WTC11 (cell line): ENCODE measurements around the gene CAPN14. TPM values are rescaled to one million over a fixed set of nuclear protein-coding genes. Genes with fewer than 3 reads are reported as not detected.

Experiments
- ATAC-seq: fragments of 200-7000 bp; cut with Tn5 transposase; 2 replicates; pipeline ENCODE4 v1.10.0; 2021; ENCODE audit warnings: mild to moderate bottlenecking, moderate library complexity
- CTCF ChIA-PET: fragments of 300-600 bp; sonication (Branson Sonifier 250); formaldehyde crosslinking; loops from one replicate; lab custom pipeline; 2021; ENCODE audit warnings: antibody characterized with exemption; lab: Charles Lee
- POLR2A ChIA-PET: fragments of 350-600 bp; sonication (Branson Sonifier 250); formaldehyde crosslinking; loops from one replicate; lab custom pipeline; 2021; ENCODE audit warnings: antibody characterized with exemption; lab: Charles Lee
- DNase-seq: peaks from one replicate; pipeline ENCODE4 v3.0.0; 2021; ENCODE audit warnings: low spot score
- H3K27ac Mint-ChIP-seq: 2 replicates; pipeline ENCODE4 v1.8.0; 2021; ENCODE audit warnings: mixed read lengths
- H3K27me3 Mint-ChIP-seq: 2 replicates; pipeline ENCODE4 v1.8.0; 2021; ENCODE audit warnings: low read depth, mild to moderate bottlenecking, moderate library complexity, mixed read lengths
- H3K36me3 Mint-ChIP-seq: 2 replicates; pipeline ENCODE4 v1.8.0; 2021; ENCODE audit warnings: mixed read lengths
- H3K4me1 Mint-ChIP-seq: 2 replicates; pipeline ENCODE4 v1.8.0; 2022; ENCODE audit warnings: mixed read lengths
- H3K4me3 Mint-ChIP-seq: 2 replicates; pipeline ENCODE4 v1.8.0; 2021; ENCODE audit warnings: mild to moderate bottlenecking, moderate library complexity, mixed read lengths
- H3K9me3 Mint-ChIP-seq: 2 replicates; pipeline ENCODE4 v1.8.0; 2021; ENCODE audit warnings: mixed read lengths
- ATF1 ChIP-seq: sonication (generic); formaldehyde crosslinking; IDR thresholded peaks from 2 replicates; pipeline ENCODE4 v1.8.1; 2023; ENCODE audit warnings: mild to moderate bottlenecking, moderate library complexity, missing genetic modification reagents
- CREM ChIP-seq: sonication (generic); formaldehyde crosslinking; IDR thresholded peaks from 2 replicates; pipeline ENCODE4 v1.8.1; 2022; ENCODE audit warnings: mild to moderate bottlenecking, missing genetic modification reagents, moderate library complexity
- ESRRA ChIP-seq: sonication (generic); formaldehyde crosslinking; IDR thresholded peaks from 2 replicates; pipeline ENCODE4 v1.8.1; 2022; ENCODE audit warnings: mild to moderate bottlenecking, missing genetic modification reagents, borderline replicate concordance
- NFE2L1 ChIP-seq: sonication (generic); formaldehyde crosslinking; IDR thresholded peaks from 2 replicates; pipeline ENCODE4 v1.8.1; 2023; ENCODE audit warnings: missing genetic modification reagents
- NFYB ChIP-seq: sonication (generic); formaldehyde crosslinking; conservative IDR thresholded peaks from 2 replicates; pipeline ENCODE4 v1.8.0; 2022; ENCODE audit warnings: low read depth, missing genetic modification reagents
- OVOL2 ChIP-seq: fragments of 250-450 bp; sonication (Bioruptor Pico); IDR thresholded peaks from 2 replicates; pipeline ENCODE4 v1.9.0; 2021; ENCODE audit warnings: mild to moderate bottlenecking, borderline replicate concordance
- SOX15 ChIP-seq: fragments of 250-450 bp; sonication (Bioruptor Pico); IDR thresholded peaks from 2 replicates; pipeline ENCODE4 v1.9.0; 2021; ENCODE audit warnings: mild to moderate bottlenecking
- SP1 ChIP-seq: sonication (generic); formaldehyde crosslinking; conservative IDR thresholded peaks from 2 replicates; pipeline ENCODE4 v1.8.1; 2022; ENCODE audit warnings: missing genetic modification reagents
- ZNF121 ChIP-seq: sonication (generic); formaldehyde crosslinking; IDR thresholded peaks from 2 replicates; pipeline ENCODE4 v1.8.0; 2023; ENCODE audit warnings: missing genetic modification reagents
- ZNF232 ChIP-seq: sonication (generic); formaldehyde crosslinking; IDR thresholded peaks from 2 replicates; pipeline ENCODE4 v1.8.0; 2022; ENCODE audit warnings: mild to moderate bottlenecking, missing genetic modification reagents
- ZNF423 ChIP-seq: fragments of 250-450 bp; sonication (Bioruptor Pico); IDR thresholded peaks from 2 replicates; pipeline ENCODE4 v2.1.2; 2022; ENCODE audit warnings: mild to moderate bottlenecking, moderate library complexity
- total RNA-seq: library from RNA; stranded (reverse); gene quantifications from 3 replicates; pipeline ENCODE4 v1.2.3, GENCODE V29; 2021
- TF ChIP-seq, protein P1 (sequence below): fragments of 250-450 bp; sonication (Bioruptor Pico); IDR thresholded peaks from 2 replicates; pipeline ENCODE4 v2.1.2; 2022; ENCODE audit warnings: mild to moderate bottlenecking, moderate library complexity
- TF ChIP-seq, protein P2 (sequence below): fragments of 250-450 bp; sonication (Bioruptor Pico); conservative IDR thresholded peaks from 2 replicates; pipeline ENCODE4 v1.9.0; 2021; ENCODE audit warnings: mild to moderate bottlenecking
- TF ChIP-seq, protein P3 (sequence below): sonication (generic); formaldehyde crosslinking; IDR thresholded peaks from 2 replicates; pipeline ENCODE4 v1.8.1; 2023; ENCODE audit warnings: mild to moderate bottlenecking, missing genetic modification reagents, borderline replicate concordance
- TF ChIP-seq, protein P4 (sequence below): sonication (generic); formaldehyde crosslinking; IDR thresholded peaks from 2 replicates; pipeline ENCODE4 v1.8.1; 2023; ENCODE audit warnings: mild to moderate bottlenecking, missing genetic modification reagents, moderate library complexity
- TF ChIP-seq, protein P5 (sequence below): sonication (generic); formaldehyde crosslinking; IDR thresholded peaks from 2 replicates; pipeline ENCODE4 v1.8.0; 2022; ENCODE audit warnings: mild to moderate bottlenecking, missing genetic modification reagents
- TF ChIP-seq, protein P6 (sequence below): sonication (generic); formaldehyde crosslinking; IDR thresholded peaks from 2 replicates; pipeline ENCODE4 v1.8.0; 2023; ENCODE audit warnings: missing genetic modification reagents, mild to moderate bottlenecking, borderline replicate concordance

Gene CAPN14
- total RNA-seq, 1 experiment from 2014 or later: 0.11 TPM

DNA sequence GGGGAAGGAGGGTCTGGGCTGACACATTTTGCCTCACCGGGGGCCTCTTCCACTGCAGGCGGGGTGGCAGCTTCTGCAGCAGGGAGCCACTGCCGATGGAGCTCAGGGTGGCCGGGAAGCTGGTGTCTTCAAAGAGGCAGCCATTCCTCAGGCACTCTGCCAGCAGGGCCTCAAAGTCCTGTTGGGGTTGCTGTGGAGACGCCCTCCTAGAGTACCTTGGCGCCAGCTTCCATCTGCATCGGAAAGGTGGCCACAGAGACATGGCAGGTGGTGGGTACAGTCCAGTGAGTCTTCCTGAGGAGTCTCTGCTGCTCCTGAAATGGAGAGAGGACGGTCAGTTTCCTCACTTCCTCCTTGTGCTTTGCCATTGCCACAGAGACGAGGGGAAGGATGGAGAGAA, 12.1 kb downstream of the CAPN14 start:
- TF ChIP-seq, protein P1, sequence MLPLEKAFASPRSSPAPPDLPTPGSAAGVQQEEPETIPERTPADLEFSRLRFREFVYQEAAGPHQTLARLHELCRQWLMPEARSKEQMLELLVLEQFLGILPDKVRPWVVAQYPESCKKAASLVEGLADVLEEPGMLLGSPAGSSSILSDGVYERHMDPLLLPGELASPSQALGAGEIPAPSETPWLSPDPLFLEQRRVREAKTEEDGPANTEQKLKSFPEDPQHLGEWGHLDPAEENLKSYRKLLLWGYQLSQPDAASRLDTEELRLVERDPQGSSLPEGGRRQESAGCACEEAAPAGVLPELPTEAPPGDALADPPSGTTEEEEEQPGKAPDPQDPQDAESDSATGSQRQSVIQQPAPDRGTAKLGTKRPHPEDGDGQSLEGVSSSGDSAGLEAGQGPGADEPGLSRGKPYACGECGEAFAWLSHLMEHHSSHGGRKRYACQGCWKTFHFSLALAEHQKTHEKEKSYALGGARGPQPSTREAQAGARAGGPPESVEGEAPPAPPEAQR: no peak
- TF ChIP-seq ZNF232 (CRISPR knock-in tag) (no peak), ZNF423 (CRISPR knock-in tag) (no peak), CREM (CRISPR knock-in tag) (no peak), SP1 (CRISPR knock-in tag) (no peak), NFYB (CRISPR knock-in tag) (no peak), ESRRA (CRISPR knock-in tag) (no peak), ATF1 (CRISPR knock-in tag) (no peak), OVOL2 (CRISPR knock-in tag) (no peak), SOX15 (CRISPR knock-in tag) (no peak), NFE2L1 (CRISPR knock-in tag) (no peak), ZNF121 (CRISPR knock-in tag) (no peak)
- TF ChIP-seq, protein P2, sequence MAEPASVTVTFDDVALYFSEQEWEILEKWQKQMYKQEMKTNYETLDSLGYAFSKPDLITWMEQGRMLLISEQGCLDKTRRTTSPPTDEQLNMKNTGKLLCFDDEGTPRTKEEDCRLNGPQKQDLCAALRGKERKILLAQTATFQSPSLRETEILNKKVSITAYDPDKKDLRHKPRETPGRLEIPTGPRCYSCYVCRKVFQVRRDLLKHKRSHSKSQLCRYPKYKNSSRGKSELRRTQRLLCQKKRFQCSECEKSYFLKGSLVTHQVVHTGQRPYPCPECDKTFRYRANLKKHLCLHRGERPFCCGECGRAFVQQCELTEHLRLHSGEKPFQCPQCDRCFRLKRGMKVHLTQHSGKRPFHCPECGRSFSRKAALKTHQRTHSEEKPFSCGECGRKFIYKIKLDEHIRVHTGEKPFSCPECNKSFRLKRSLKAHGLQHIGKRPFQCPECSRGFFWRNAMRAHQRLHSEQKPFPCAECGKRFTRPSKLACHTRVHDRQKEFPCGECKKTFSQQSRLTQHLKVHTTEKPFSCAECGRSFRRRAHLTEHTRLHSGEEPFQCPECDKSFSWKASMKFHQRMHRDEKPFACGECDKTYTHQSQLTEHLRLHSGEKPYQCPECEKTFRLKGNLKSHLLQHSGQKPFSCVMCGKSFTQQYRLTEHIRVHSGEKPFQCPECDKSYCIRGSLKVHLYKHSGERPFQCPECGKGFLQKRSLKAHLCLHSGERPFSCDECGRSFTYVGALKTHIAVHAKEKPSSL (CRISPR knock-in tag): no peak
- TF ChIP-seq, protein P3, sequence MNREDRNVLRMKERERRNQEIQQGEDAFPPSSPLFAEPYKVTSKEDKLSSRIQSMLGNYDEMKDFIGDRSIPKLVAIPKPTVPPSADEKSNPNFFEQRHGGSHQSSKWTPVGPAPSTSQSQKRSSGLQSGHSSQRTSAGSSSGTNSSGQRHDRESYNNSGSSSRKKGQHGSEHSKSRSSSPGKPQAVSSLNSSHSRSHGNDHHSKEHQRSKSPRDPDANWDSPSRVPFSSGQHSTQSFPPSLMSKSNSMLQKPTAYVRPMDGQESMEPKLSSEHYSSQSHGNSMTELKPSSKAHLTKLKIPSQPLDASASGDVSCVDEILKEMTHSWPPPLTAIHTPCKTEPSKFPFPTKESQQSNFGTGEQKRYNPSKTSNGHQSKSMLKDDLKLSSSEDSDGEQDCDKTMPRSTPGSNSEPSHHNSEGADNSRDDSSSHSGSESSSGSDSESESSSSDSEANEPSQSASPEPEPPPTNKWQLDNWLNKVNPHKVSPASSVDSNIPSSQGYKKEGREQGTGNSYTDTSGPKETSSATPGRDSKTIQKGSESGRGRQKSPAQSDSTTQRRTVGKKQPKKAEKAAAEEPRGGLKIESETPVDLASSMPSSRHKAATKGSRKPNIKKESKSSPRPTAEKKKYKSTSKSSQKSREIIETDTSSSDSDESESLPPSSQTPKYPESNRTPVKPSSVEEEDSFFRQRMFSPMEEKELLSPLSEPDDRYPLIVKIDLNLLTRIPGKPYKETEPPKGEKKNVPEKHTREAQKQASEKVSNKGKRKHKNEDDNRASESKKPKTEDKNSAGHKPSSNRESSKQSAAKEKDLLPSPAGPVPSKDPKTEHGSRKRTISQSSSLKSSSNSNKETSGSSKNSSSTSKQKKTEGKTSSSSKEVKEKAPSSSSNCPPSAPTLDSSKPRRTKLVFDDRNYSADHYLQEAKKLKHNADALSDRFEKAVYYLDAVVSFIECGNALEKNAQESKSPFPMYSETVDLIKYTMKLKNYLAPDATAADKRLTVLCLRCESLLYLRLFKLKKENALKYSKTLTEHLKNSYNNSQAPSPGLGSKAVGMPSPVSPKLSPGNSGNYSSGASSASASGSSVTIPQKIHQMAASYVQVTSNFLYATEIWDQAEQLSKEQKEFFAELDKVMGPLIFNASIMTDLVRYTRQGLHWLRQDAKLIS (CRISPR knock-in tag): no peak
- TF ChIP-seq, protein P4, sequence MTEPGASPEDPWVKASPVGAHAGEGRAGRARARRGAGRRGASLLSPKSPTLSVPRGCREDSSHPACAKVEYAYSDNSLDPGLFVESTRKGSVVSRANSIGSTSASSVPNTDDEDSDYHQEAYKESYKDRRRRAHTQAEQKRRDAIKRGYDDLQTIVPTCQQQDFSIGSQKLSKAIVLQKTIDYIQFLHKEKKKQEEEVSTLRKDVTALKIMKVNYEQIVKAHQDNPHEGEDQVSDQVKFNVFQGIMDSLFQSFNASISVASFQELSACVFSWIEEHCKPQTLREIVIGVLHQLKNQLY (CRISPR knock-in tag): no peak
- TF ChIP-seq, protein P5, sequence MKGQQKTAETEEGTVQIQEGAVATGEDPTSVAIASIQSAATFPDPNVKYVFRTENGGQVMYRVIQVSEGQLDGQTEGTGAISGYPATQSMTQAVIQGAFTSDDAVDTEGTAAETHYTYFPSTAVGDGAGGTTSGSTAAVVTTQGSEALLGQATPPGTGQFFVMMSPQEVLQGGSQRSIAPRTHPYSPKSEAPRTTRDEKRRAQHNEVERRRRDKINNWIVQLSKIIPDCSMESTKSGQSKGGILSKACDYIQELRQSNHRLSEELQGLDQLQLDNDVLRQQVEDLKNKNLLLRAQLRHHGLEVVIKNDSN (CRISPR knock-in tag): no peak
- TF ChIP-seq, protein P6, sequence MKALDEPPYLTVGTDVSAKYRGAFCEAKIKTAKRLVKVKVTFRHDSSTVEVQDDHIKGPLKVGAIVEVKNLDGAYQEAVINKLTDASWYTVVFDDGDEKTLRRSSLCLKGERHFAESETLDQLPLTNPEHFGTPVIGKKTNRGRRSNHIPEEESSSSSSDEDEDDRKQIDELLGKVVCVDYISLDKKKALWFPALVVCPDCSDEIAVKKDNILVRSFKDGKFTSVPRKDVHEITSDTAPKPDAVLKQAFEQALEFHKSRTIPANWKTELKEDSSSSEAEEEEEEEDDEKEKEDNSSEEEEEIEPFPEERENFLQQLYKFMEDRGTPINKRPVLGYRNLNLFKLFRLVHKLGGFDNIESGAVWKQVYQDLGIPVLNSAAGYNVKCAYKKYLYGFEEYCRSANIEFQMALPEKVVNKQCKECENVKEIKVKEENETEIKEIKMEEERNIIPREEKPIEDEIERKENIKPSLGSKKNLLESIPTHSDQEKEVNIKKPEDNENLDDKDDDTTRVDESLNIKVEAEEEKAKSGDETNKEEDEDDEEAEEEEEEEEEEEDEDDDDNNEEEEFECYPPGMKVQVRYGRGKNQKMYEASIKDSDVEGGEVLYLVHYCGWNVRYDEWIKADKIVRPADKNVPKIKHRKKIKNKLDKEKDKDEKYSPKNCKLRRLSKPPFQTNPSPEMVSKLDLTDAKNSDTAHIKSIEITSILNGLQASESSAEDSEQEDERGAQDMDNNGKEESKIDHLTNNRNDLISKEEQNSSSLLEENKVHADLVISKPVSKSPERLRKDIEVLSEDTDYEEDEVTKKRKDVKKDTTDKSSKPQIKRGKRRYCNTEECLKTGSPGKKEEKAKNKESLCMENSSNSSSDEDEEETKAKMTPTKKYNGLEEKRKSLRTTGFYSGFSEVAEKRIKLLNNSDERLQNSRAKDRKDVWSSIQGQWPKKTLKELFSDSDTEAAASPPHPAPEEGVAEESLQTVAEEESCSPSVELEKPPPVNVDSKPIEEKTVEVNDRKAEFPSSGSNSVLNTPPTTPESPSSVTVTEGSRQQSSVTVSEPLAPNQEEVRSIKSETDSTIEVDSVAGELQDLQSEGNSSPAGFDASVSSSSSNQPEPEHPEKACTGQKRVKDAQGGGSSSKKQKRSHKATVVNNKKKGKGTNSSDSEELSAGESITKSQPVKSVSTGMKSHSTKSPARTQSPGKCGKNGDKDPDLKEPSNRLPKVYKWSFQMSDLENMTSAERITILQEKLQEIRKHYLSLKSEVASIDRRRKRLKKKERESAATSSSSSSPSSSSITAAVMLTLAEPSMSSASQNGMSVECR (CRISPR knock-in tag): no peak
- CTCF ChIA-PET: interaction anchor here (0.7 kb wide), 1 partner anchor 1894 kb away, joined by 6 read pairs; no protein-coding TSS in a partner anchor
- no peak for ATAC-seq
- POLR2A ChIA-PET: no interaction called here
- Mint-ChIP-seq H3K9me3 (no peaks in the 10 kb centered on the region), H3K4me3 (no peak overlapping the region), H3K27ac (no peak overlapping the region), H3K27me3 (peaks cover 2% of the 10 kb centered on the region; the same call in 1 of the 2 replicates), H3K4me1 (peaks cover 8% of the 10 kb centered on the region), H3K36me3 (no peaks in the 10 kb centered on the region)
- no peak for DNase-seq
